Mammary epithelial cell (primary cell): ENCODE results near the gene HMGB4.

ENCODE experiments used
- EZH2 ChIP-seq: IDR thresholded peaks from 2 replicates; pipeline ENCODE4 v1.6.1; 2012; ENCODE audit warnings: low read length, inconsistent platforms, borderline replicate concordance
- TF ChIP-seq, protein P1 (sequence below), 2 donors: IDR thresholded peaks in 1 of 2; conservative IDR thresholded peaks in 1 of 2; 2 replicates each; pipeline ENCODE4 v1.5.1; 2011 to 2012; ENCODE audit warnings: inconsistent platforms in 2 of 2, low read length in 2 of 2, mild to moderate bottlenecking in 2 of 2, control low read depth in 1 of 2, low read depth in 1 of 2; ENCODE audit not compliant: insufficient read depth in 1 of 2; ENCODE audit errors: extremely low read depth in 1 of 2

DNA sequence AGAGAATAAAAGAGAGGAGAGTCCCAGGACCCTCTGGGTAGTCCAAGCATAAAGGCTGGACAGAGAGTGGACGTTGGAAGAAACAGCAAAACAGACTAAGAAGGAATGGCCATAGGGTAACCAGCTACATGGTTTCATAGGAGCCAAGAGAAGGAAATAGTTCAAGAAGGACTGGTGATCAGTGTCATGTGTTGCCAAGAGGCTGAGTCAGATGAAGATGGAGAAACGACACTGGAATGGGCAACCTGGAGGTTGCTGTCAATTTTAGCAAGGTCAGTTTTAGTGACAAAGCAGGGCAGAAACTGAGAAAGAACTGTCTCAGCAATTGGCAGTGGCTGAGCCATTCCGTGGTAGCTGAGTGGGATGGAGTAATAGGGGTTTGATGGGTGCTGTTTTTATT, 41.4 kb downstream of the HMGB4 start:
- no peak for TF ChIP-seq EZH2
- TF ChIP-seq, protein P1, sequence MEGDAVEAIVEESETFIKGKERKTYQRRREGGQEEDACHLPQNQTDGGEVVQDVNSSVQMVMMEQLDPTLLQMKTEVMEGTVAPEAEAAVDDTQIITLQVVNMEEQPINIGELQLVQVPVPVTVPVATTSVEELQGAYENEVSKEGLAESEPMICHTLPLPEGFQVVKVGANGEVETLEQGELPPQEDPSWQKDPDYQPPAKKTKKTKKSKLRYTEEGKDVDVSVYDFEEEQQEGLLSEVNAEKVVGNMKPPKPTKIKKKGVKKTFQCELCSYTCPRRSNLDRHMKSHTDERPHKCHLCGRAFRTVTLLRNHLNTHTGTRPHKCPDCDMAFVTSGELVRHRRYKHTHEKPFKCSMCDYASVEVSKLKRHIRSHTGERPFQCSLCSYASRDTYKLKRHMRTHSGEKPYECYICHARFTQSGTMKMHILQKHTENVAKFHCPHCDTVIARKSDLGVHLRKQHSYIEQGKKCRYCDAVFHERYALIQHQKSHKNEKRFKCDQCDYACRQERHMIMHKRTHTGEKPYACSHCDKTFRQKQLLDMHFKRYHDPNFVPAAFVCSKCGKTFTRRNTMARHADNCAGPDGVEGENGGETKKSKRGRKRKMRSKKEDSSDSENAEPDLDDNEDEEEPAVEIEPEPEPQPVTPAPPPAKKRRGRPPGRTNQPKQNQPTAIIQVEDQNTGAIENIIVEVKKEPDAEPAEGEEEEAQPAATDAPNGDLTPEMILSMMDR (conservative IDR thresholded peaks at IDR 0.05 in 1 of 2, IDR thresholded peaks at IDR 0.05 in 1 of 2; ENCODE audit: extremely low read depth in 1 of 2, insufficient read depth in 1 of 2, low read depth in 1 of 2, low read length in 2 of 2) = no peak
